Heart left ventricle (tissue), 16 donors: ENCODE results near the gene ZDHHC11. TPM values are rescaled to one million over a fixed set of nuclear protein-coding genes. Genes with fewer than 3 reads are reported as not detected.

Experiments
- ATAC-seq, 4 donors: fragments of 200-7000 bp; cut with Tn5 transposase; one replicate each; pipeline ENCODE4 v1.9.1; 2020 to 2022; ENCODE audit warnings: moderate library complexity in 4 of 4, mild to moderate bottlenecking in 3 of 4, moderate number of reproducible peaks in 1 of 4
- DNase-seq, 5 donors: peaks; one replicate each; pipeline ENCODE4 v3.0.0-alpha.2; 2020
- H3K27ac ChIP-seq, 12 donors: fragments of 200-600 bp; sonication (generic) in 4 of 12; one replicate each; pipeline versions ENCODE4 v1.5.0 to v1.8.0; 2016 to 2022; ENCODE audit warnings: mild to moderate bottlenecking in 2 of 12
- H3K27me3 ChIP-seq, 9 donors: fragments of 200-600 bp; sonication (generic) in 2 of 9; one replicate each; pipeline versions ENCODE4 v1.5.1 to v1.8.0; 2016 to 2022; ENCODE audit warnings: mild to moderate bottlenecking in 3 of 9
- H3K36me3 ChIP-seq, 9 donors: fragments of 200-600 bp; sonication (generic) in 2 of 9; one replicate each; pipeline versions ENCODE4 v1.5.0 to v1.8.0; 2018 to 2022; ENCODE audit warnings: mild to moderate bottlenecking in 2 of 9
- H3K4me1 ChIP-seq, 12 donors: fragments of 200-600 bp; sonication (generic) in 4 of 12; one replicate each; pipeline versions ENCODE4 v1.5.0 to v1.8.0; 2016 to 2022; ENCODE audit warnings: mild to moderate bottlenecking in 3 of 12
- H3K4me3 ChIP-seq, 12 donors: fragments of 200-600 bp; sonication (generic) in 4 of 12; one replicate each; pipeline versions ENCODE4 v1.5.0 to v1.8.0; 2017 to 2022; ENCODE audit warnings: mild to moderate bottlenecking in 9 of 12, moderate library complexity in 4 of 12
- H3K9me3 ChIP-seq, 12 donors: fragments of 200-600 bp; sonication (generic) in 4 of 12; one replicate each; pipeline versions ENCODE4 v1.5.0 to v1.8.0; 2016 to 2022; ENCODE audit warnings: mild to moderate bottlenecking in 1 of 12
- POLR2A ChIP-seq, 2 donors: fragments of 450-650 bp; IDR thresholded peaks; one replicate each; pipeline ENCODE4 v1.6.1; 2017; ENCODE audit warnings: antibody characterized with exemption in 2 of 2, mild to moderate bottlenecking in 2 of 2, moderate library complexity in 2 of 2
- WGBS, 4 donors: extraction: QIAGEN DNeasy Blood & Tissue Kit in 2 of 4; methylation state at CpG; one replicate each; pipeline versions ENCODE4 v1.1.5 to v1.1.7; 2013 to 2018; 5-methylcytosine and 5-hydroxymethylcytosine counted together
- intact Hi-C, 10 donors: fragments of 100-400 bp; cut with DNase I; formaldehyde crosslinking; loops; one replicate each; pipeline versions ENCODE4 v1.11.1 to v1.14.2; 2022
- polyA plus RNA-seq, 2 donors: library from polyadenylated mRNA; stranded (reverse); fragments of 200-250 nt; gene quantifications; one replicate each; pipeline ENCODE4 v1.2.3, GENCODE V29; 2013
- total RNA-seq, 9 donors: library from RNA; depleted of rRNA in 2 of 9; stranded (reverse); fragments of >200 nt in 2 of 9; fragmentation: NEBNext Ultra II Directional in 3 of 9; extraction: Animal tissue kit (Norgen Biotek cat#: 25700) in 3 of 9; gene quantifications; one replicate each; pipeline versions ENCODE4 v1.1.0 to v1.2.4, GENCODE V29; 2016 to 2023
- TF ChIP-seq, protein P1 (sequence below), 12 donors: fragments of 200-600 bp; sonication (generic) in 4 of 12; IDR thresholded peaks; one replicate each; pipeline versions ENCODE4 v1.5.0 to v1.8.0; 2018 to 2022; ENCODE audit warnings: antibody characterized with exemption in 12 of 12, mild to moderate bottlenecking in 5 of 12
- donor health status: ischemic (EF 13 %, LVEDD 7.1; RV severe dilation, severe dysfunction).
- donor health status: healthy with polysubstance abuse.
- donor health status: DM: no; HTN: yes; CAD: no.
- donor health status: DM: no; HTN: no; CAD: no.
- donor health status: ischemic (EF 25% LVEDD 6.9; RV normal size, moderate dysfunction).
- donor health status: ischemic (EF 25% LVEDD 5.7; RV mildly dilated, moderate dysfunction).
- donor health status: healthy.
- donor health status: DM: yes; HTN: yes; CAD: no.
- donor health status: ischemic (EF 35%, LVEDD 5.7; RV mildly dilated, moderate dysfunction).
- donor health status: nonischemic (EF 11% LVEDD 7.7; RV severe dilation, severe dysfunction).
- donor health status: DM: yes; HTN: yes; CAD: no.
- donor health status: PGD.
- donor health status: ischemic (EF 29% LVEDD 5.4; RV normal size, mild dysfunction).
- donor health status: nonischemic (EF 23%, LVEDD 6.1; RV moderate dilation, normal function).

ZDHHC11 gene
- total and polyA plus RNA-seq, 11 donors, result 6.3 to 25.0 (median 10.8) TPM

DNA sequence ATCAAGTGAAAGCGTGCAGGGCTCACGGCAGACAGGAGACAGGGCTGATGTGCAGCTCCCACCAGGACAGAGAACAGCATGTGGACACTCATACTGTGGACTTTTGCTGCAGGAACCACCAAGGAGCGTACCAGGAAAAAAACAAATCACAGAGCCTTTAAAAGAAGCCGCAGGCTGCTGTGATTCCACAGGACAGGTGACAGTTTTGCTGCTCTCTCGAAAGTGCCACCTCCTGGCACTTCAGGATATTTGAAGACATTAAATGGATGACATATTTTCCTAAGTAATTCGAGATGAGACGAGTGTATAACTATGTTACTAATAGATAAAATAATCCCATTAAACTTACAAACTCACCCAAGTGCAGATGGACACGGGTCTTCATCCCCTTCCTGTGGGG lies 29.3 kb downstream of the ZDHHC11 start:
- no peaks in the 10 kb centered on the region for H3K9me3 ChIP-seq
- H3K4me3 ChIP-seq, result no peak overlapping the region
- intact Hi-C loops, result no loop called here
- DNase-seq (no peak), ATAC-seq (no peak)
- no peaks in the 10 kb centered on the region for H3K4me1 ChIP-seq
- WGBS, 4 donors, result 80 to 86% (median 82%) methylated on average over 8 of the region's 8 CpGs; no CpG with 5 or more reads in 1 of the 4 donors
- TF ChIP-seq, protein P1, sequence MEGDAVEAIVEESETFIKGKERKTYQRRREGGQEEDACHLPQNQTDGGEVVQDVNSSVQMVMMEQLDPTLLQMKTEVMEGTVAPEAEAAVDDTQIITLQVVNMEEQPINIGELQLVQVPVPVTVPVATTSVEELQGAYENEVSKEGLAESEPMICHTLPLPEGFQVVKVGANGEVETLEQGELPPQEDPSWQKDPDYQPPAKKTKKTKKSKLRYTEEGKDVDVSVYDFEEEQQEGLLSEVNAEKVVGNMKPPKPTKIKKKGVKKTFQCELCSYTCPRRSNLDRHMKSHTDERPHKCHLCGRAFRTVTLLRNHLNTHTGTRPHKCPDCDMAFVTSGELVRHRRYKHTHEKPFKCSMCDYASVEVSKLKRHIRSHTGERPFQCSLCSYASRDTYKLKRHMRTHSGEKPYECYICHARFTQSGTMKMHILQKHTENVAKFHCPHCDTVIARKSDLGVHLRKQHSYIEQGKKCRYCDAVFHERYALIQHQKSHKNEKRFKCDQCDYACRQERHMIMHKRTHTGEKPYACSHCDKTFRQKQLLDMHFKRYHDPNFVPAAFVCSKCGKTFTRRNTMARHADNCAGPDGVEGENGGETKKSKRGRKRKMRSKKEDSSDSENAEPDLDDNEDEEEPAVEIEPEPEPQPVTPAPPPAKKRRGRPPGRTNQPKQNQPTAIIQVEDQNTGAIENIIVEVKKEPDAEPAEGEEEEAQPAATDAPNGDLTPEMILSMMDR (IDR thresholded peaks at IDR 0.05), result no peak
- no peak for TF ChIP-seq POLR2A (IDR thresholded peaks at IDR 0.05)
- no peaks in the 10 kb centered on the region for H3K27me3 ChIP-seq
- peaks cover 0 to 38% (median 0%) of the 10 kb centered on the region in 9 donors for H3K36me3 ChIP-seq
- H3K27ac ChIP-seq, result no peak overlapping the region

DNA sequence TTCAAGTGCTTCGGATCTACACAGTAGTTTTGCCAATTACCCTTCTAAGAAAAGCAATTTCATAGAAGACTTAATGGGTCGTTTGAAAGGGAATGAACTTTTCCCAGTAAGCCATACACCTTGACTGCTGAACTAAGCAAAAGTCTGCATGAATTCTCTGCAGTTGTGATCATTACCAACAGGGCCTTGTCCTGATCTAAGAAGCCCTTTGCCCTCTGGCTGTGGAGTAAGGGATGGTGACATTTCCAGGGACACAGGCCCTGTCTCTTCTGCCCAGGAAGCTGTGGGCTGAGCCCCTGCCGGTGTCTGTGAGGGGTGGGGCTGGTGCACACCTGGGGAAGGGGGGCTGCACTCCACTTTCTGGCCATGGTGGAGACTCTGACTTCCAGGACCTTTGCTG lies 30.5 kb downstream of the ZDHHC11 start:
- 75 to 78% (median 77%) methylated on average over 3 of the region's 3 CpGs; no CpG with 5 or more reads in 1 of the 4 donors for WGBS, 4 donors
- H3K9me3 ChIP-seq, result peaks cover 0 to 6% (median 0%) of the 10 kb centered on the region in 12 donors
- ATAC-seq (no peak), DNase-seq (no peak)
- no peaks in the 10 kb centered on the region for H3K27me3 ChIP-seq
- H3K36me3 ChIP-seq, result peaks cover 0 to 46% (median 0%) of the 10 kb centered on the region in 9 donors
- no peak overlapping the region for H3K27ac ChIP-seq
- TF ChIP-seq POLR2A (IDR thresholded peaks at IDR 0.05), result no peak
- TF ChIP-seq, protein P1 (IDR thresholded peaks at IDR 0.05), result no peak
- no peaks in the 10 kb centered on the region for H3K4me1 ChIP-seq
- H3K4me3 ChIP-seq, result no peak overlapping the region
- intact Hi-C loops, result no loop called here

DNA sequence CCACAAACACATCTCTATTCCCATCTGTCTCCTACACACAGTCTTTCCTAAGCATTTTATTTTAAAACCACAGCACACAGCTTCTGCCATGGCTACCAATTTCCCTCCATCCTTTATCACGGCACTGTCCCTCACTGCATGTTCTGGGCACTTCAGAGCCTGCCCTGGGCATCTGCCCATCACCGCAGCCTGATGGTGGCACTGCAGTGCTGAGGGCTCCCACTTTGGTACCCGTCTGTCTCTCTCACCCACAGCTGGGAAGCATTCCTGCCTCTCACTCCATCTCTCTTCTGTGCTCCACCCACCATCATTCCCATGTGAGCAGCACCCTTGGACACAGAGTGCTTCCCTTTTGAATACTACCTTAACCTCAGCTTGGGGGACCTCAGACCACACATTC lies 31.7 kb downstream of the ZDHHC11 start:
- H3K4me1 ChIP-seq, result no peaks in the 10 kb centered on the region
- ATAC-seq, result peak in 2 of 4 donors; percentile 36
- intact Hi-C loops, result no loop called here

DNA sequence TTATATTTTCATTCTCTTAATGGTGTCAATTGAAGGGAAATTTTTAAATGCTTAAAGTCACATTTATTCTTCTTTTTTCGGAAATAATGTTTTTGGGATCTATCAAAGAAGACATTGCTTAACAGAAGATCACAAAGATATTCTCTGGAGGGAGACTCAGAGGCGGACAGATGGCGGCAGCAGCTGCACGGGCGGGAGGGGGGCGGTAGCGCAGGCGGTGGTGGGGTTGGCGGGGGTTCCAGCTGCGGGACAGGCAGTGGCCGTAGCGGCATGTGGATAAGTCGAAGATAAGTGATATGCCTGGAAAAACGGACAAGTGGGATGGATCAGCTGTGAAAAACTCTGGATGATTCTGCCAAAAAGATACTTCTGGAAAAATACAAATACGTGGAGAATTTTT lies 34.6 kb downstream of the ZDHHC11 start:
- ATAC-seq (no peak), DNase-seq (no peak)
- WGBS, 4 donors, result 93 to 94% (median 93%) methylated on average over 15 of the region's 15 CpGs; no CpG with 5 or more reads in 1 of the 4 donors
- H3K4me1 ChIP-seq, result no peaks in the 10 kb centered on the region
- intact Hi-C loops, result no loop called here
- no peak overlapping the region for H3K4me3 ChIP-seq
- peaks cover 0 to 30% (median 0%) of the 10 kb centered on the region in 9 donors for H3K36me3 ChIP-seq
- no peak for TF ChIP-seq POLR2A (IDR thresholded peaks at IDR 0.05)
- TF ChIP-seq, protein P1 (IDR thresholded peaks at IDR 0.05), result no peak
- no peak overlapping the region for H3K27ac ChIP-seq
- H3K9me3 ChIP-seq, result peaks cover 0 to 10% (median 0%) of the 10 kb centered on the region in 12 donors
- no peaks in the 10 kb centered on the region for H3K27me3 ChIP-seq

More for the DNA sequence above, 31.7 kb downstream of the ZDHHC11 start:
- peaks cover 0 to 10% (median 0%) of the 10 kb centered on the region in 12 donors for H3K9me3 ChIP-seq
- no peak for DNase-seq
- TF ChIP-seq POLR2A (IDR thresholded peaks at IDR 0.05), result no peak
- TF ChIP-seq, protein P1 (IDR thresholded peaks at IDR 0.05), result peak in 1 of 12 donors; percentile 16
- WGBS, 4 donors, result 70 to 77% (median 74%) methylated on average over 3 of the region's 3 CpGs; no CpG with 5 or more reads in 1 of the 4 donors
- H3K36me3 ChIP-seq, result peaks cover 0 to 45% (median 0%) of the 10 kb centered on the region in 9 donors
- H3K4me3 ChIP-seq, result no peak overlapping the region
- no peak overlapping the region for H3K27ac ChIP-seq
- no peaks in the 10 kb centered on the region for H3K27me3 ChIP-seq
